HEK293T (cell line): ENCODE results near the gene SLC17A7.
"Not testable (repeated sequence)": the region's sequence is repeated elsewhere in the genome, so short reads cannot be mapped to it uniquely, and the experiment has no call there.

Experiments used
- CTCF ChIA-PET: fragments of 350-600 bp; formaldehyde crosslinking; extraction: SDS; loops from one replicate; lab custom pipeline; 2021; ENCODE audit warnings: antibody characterized with exemption, inconsistent platforms; lab: Yijun Ruan, JAX
- POLR2A ChIA-PET: fragments of 350-600 bp; formaldehyde crosslinking; extraction: SDS; loops from one replicate; lab custom pipeline; 2020; ENCODE audit warnings: antibody characterized with exemption, inconsistent platforms; lab: Yijun Ruan, JAX
- DNase-seq: peaks from one replicate; pipeline ENCODE4 v3.0.0; 2012; ENCODE audit warnings: mixed read lengths; ENCODE audit errors: extremely low spot score
- ARNT ChIP-seq: fragments of 450-650 bp; IDR thresholded peaks from 2 replicates; pipeline ENCODE4 v1.6.1; 2017; ENCODE audit warnings: mild to moderate bottlenecking
- BHLHE40 ChIP-seq: fragments of 450-650 bp; IDR thresholded peaks from 2 replicates; pipeline ENCODE4 v1.6.1; 2016; ENCODE audit warnings: mild to moderate bottlenecking, moderate library complexity, borderline replicate concordance
- CTBP1 ChIP-seq: fragments of 450-650 bp; IDR thresholded peaks from 2 replicates; pipeline ENCODE4 v1.6.1; 2016; ENCODE audit warnings: borderline replicate concordance
- ELF4 ChIP-seq: fragments of 450-650 bp; IDR thresholded peaks from 2 replicates; pipeline ENCODE4 v1.6.1; 2017; ENCODE audit warnings: antibody characterized with exemption
- FOXA1 ChIP-seq: fragments of 450-650 bp; IDR thresholded peaks from 2 replicates; pipeline ENCODE4 v1.6.1; 2016; ENCODE audit warnings: mild to moderate bottlenecking
- FOXK2 ChIP-seq: fragments of 450-650 bp; IDR thresholded peaks from 2 replicates; pipeline ENCODE4 v1.6.1; 2016; ENCODE audit warnings: mild to moderate bottlenecking
- FOXM1 ChIP-seq: fragments of 450-650 bp; IDR thresholded peaks from 2 replicates; pipeline ENCODE4 v1.6.1; 2017; ENCODE audit warnings: mild to moderate bottlenecking, borderline replicate concordance
- HDGF ChIP-seq: fragments of 450-650 bp; IDR thresholded peaks from 2 replicates; pipeline ENCODE4 v1.6.1; 2017; ENCODE audit warnings: antibody characterized with exemption, borderline replicate concordance
- L3MBTL2 ChIP-seq: fragments of 450-650 bp; conservative IDR thresholded peaks from 2 replicates; pipeline ENCODE4 v1.6.1; 2016; ENCODE audit warnings: mild to moderate bottlenecking
- LEF1 ChIP-seq: fragments of 450-650 bp; IDR thresholded peaks from 2 replicates; pipeline ENCODE4 v1.6.1; 2017; ENCODE audit warnings: mild to moderate bottlenecking, borderline replicate concordance
- NFRKB ChIP-seq: fragments of 450-650 bp; IDR thresholded peaks from 2 replicates; pipeline ENCODE4 v1.6.1; 2016; ENCODE audit warnings: mild to moderate bottlenecking, moderate library complexity
- PKNOX1 ChIP-seq: fragments of 450-650 bp; IDR thresholded peaks from 2 replicates; pipeline ENCODE4 v1.6.1; 2016
- SP1 ChIP-seq: fragments of 450-650 bp; IDR thresholded peaks from 2 replicates; pipeline ENCODE4 v1.6.1; 2017
- SUZ12 ChIP-seq: fragments of 450-650 bp; IDR thresholded peaks from 2 replicates; pipeline ENCODE4 v1.6.1; 2016; ENCODE audit warnings: mild to moderate bottlenecking
- TARDBP ChIP-seq: fragments of 450-650 bp; IDR thresholded peaks from 2 replicates; pipeline ENCODE4 v1.6.1; 2016
- ZNF384 ChIP-seq: fragments of 450-650 bp; IDR thresholded peaks from 2 replicates; pipeline ENCODE4 v1.6.1; 2016

SLC17A7 gene

GRCh38 chr19:49463960-49464740 lies 22.8 kb upstream of the SLC17A7 start:
- ChIA-PET POLR2A (interaction anchor here (2.5 kb wide), 1 partner anchor 11 kb away, joined by 9 read pairs; the partner anchor contains the start of gene ALDH16A1), CTCF (interaction anchor here (0.6 kb wide), 1 partner anchor 30 kb away, joined by 7 read pairs; no protein-coding TSS in a partner anchor)
- no peak for DNase-seq
- no peak for TF ChIP-seq BHLHE40
- TF ChIP-seq ARNT: no peak
- TF ChIP-seq FOXK2: no peak
- TF ChIP-seq LEF1: no peak
- TF ChIP-seq NFRKB: no peak
- no peak for TF ChIP-seq SP1
- TF ChIP-seq TARDBP: no peak
- no peak for TF ChIP-seq PKNOX1
- TF ChIP-seq ELF4: no peak
- no peak for TF ChIP-seq SUZ12
- no peak for TF ChIP-seq ZNF384

GRCh38 chr19:49462492-49462891 lies 21.2 kb upstream of the SLC17A7 start:
- no peak for TF ChIP-seq FOXA1
- no peak for TF ChIP-seq PKNOX1
- TF ChIP-seq LEF1: no peak
- TF ChIP-seq ELF4: no peak
- no peak for TF ChIP-seq TARDBP
- no peak for TF ChIP-seq ZNF384
- TF ChIP-seq SUZ12: no peak
- TF ChIP-seq L3MBTL2: no peak
- no peak for TF ChIP-seq NFRKB
- no peak for TF ChIP-seq FOXM1
- ChIA-PET POLR2A (no interaction called here), CTCF (no interaction called here)
- no peak for DNase-seq

GRCh38 chr19:49461656-49462055 lies 20.3 kb upstream of the SLC17A7 start:
- ChIA-PET CTCF (no interaction called here), POLR2A (interaction anchor here (0.8 kb wide), 1 partner anchor 8 kb away, joined by 4 read pairs; the partner anchor contains the start of gene ALDH16A1)
- no peak for DNase-seq
- TF ChIP-seq ELF4 (no peak), NFRKB (no peak), BHLHE40 (no peak), SUZ12 (no peak), ZNF384 (no peak), TARDBP (no peak), L3MBTL2 (no peak), CTBP1 (no peak), FOXM1 (no peak), FOXA1 (no peak)

GRCh38 chr19:49461130-49461529 lies 19.8 kb upstream of the SLC17A7 start:
- CTCF ChIA-PET, DNase-seq: not testable (repeated sequence)
- POLR2A ChIA-PET: interaction anchor here (0.8 kb wide), 1 partner anchor 8 kb away, joined by 4 read pairs; the partner anchor contains the start of gene ALDH16A1

- ChIA-PET CTCF (no interaction called here), POLR2A (interaction anchor here (1.0 kb wide), 1 partner anchor 7 kb away, joined by 4 read pairs; no protein-coding TSS in a partner anchor)
- DNase-seq: no peak
- no peak for TF ChIP-seq ZNF384
- TF ChIP-seq PKNOX1: no peak
- TF ChIP-seq NFRKB: no peak
- TF ChIP-seq FOXM1: no peak
- TF ChIP-seq HDGF: no peak
- no peak for TF ChIP-seq ELF4
- no peak for TF ChIP-seq SUZ12
- no peak for TF ChIP-seq LEF1
- no peak for TF ChIP-seq BHLHE40
- no peak for TF ChIP-seq L3MBTL2
- TF ChIP-seq TARDBP: no peak
- no peak for TF ChIP-seq FOXA1
- TF ChIP-seq CTBP1: no peak
- TF ChIP-seq ARNT: no peak
- TF ChIP-seq SP1: no peak
- no peak for TF ChIP-seq FOXK2
These were observed 18.1 kb upstream of the SLC17A7 start for GRCh38 chr19:49459388-49459787.

GRCh38 chr19:49458567-49458903 lies 17.2 kb upstream of the SLC17A7 start:
- ChIA-PET CTCF (no interaction called here), POLR2A (interaction anchor here (1.0 kb wide), 1 partner anchor 18 kb away, joined by 4 read pairs; no protein-coding TSS in a partner anchor)
- DNase-seq: no peak
- no peak for TF ChIP-seq SUZ12
- TF ChIP-seq ZNF384: no peak
- TF ChIP-seq NFRKB: no peak
- TF ChIP-seq TARDBP: no peak
- no peak for TF ChIP-seq FOXA1
- no peak for TF ChIP-seq HDGF
- TF ChIP-seq CTBP1: no peak
- no peak for TF ChIP-seq FOXM1
- no peak for TF ChIP-seq FOXK2
- no peak for TF ChIP-seq PKNOX1
- no peak for TF ChIP-seq BHLHE40
- no peak for TF ChIP-seq L3MBTL2
- TF ChIP-seq ELF4: no peak
- TF ChIP-seq LEF1: no peak
